EL (cell line): ENCODE results near the gene YBX2.
"Not testable (repeated sequence)": the region's sequence is repeated elsewhere in the genome, so short reads cannot be mapped to it uniquely, and the experiment has no call there.

ENCODE experiments used
- DNase-seq: peaks from one replicate; pipeline ENCODE4 v3.0.0-alpha.2; 2016

YBX2 gene

GRCh38 chr17:7294614-7295153 lies at the start of gene YBX2:
YBX2 (minus strand) TSS chr17:7294639; CDS start chr17:7294500, 139 bp downstream.
- peak; percentile 58 for DNase-seq

- DNase-seq, result no peak
Measured at GRCh38 chr17:7343250-7343649, 48.8 kb upstream of the YBX2 start.

GRCh38 chr17:7341842-7342241 lies 47.4 kb upstream of the YBX2 start:
- DNase-seq, result no peak

- no peak for DNase-seq
Measured at GRCh38 chr17:7340179-7340578, 45.7 kb upstream of the YBX2 start.

- DNase-seq, result not testable (repeated sequence)
Measured at GRCh38 chr17:7337600-7337999, 43.2 kb upstream of the YBX2 start.

- no peak for DNase-seq
Measured at GRCh38 chr17:7336240-7337175, 42.1 kb upstream of the YBX2 start, which contains the start of gene ACAP1. ACAP1 (plus strand) TSS chr17:7336529; CDS start chr17:7336735, 206 bp downstream.

- not testable (repeated sequence) for DNase-seq
Measured at GRCh38 chr17:7335765-7336164, 41.3 kb upstream of the YBX2 start.

GRCh38 chr17:7334938-7335538 lies 40.6 kb upstream of the YBX2 start:
- DNase-seq, result no peak

- DNase-seq, result not testable (repeated sequence)
Measured at GRCh38 chr17:7332600-7333069, 38.2 kb upstream of the YBX2 start.

GRCh38 chr17:7332111-7332510 lies 37.7 kb upstream of the YBX2 start:
- DNase-seq, result no peak

- no peak for DNase-seq
Measured at GRCh38 chr17:7330638-7331015, 36.2 kb upstream of the YBX2 start.

- DNase-seq, result peak; percentile 84
Measured at GRCh38 chr17:7329997-7330637, 35.7 kb upstream of the YBX2 start.

- DNase-seq, result peak; percentile 99
Measured at GRCh38 chr17:7329374-7329996, 35.0 kb upstream of the YBX2 start.

GRCh38 chr17:7328840-7329373 lies 34.5 kb upstream of the YBX2 start, which contains the start of gene NEURL4:
NEURL4 (minus strand) TSS chr17:7329335; CDS start chr17:7329312, 23 bp downstream.
- peak; percentile 45 for DNase-seq

- DNase-seq, result no peak
Measured at GRCh38 chr17:7328009-7328408, 33.6 kb upstream of the YBX2 start.

- no peak for DNase-seq
Measured at GRCh38 chr17:7327501-7327900, 33.1 kb upstream of the YBX2 start.

GRCh38 chr17:7327056-7327455 lies 32.6 kb upstream of the YBX2 start:
- no peak for DNase-seq

GRCh38 chr17:7326186-7326585 lies 31.7 kb upstream of the YBX2 start:
- DNase-seq, result no peak

- no peak for DNase-seq
Measured at GRCh38 chr17:7325031-7325528, 30.6 kb upstream of the YBX2 start.

- DNase-seq, result no peak
Measured at GRCh38 chr17:7324438-7324779, 30.0 kb upstream of the YBX2 start.

GRCh38 chr17:7323731-7324437 lies 29.4 kb upstream of the YBX2 start:
- peak; percentile 52 for DNase-seq
